Psoas muscle (tissue), 8 donors: Measurements from ENCODE around the gene SIPA1L3. TPM values are rescaled to one million over a fixed set of nuclear protein-coding genes. Genes with fewer than 3 reads are reported as not detected.
"Not testable (repeated sequence)": the region's sequence is repeated elsewhere in the genome, so short reads cannot be mapped to it uniquely, and the experiment has no call there.

Experiments used
- ATAC-seq, 4 donors: fragments of 200-7000 bp; cut with Tn5 transposase; one replicate each; pipeline ENCODE4 v1.9.1; 2020; ENCODE audit warnings: moderate library complexity in 3 of 4, mild to moderate bottlenecking in 2 of 4
- DNase-seq, 2 donors: peaks; one replicate each; pipeline ENCODE4 v3.0.0-alpha.2; 2020
- H3K27ac ChIP-seq: fragments of 200-600 bp; one replicate; pipeline ENCODE4 v1.8.0; 2022
- H3K27me3 ChIP-seq, 3 donors: fragments of 200-600 bp in 1 of 3; one replicate each; pipeline versions ENCODE4 v1.6.1 to v1.8.0; 2013 to 2022; ENCODE audit warnings: low read length in 2 of 3, mild to moderate bottlenecking in 2 of 3, moderate library complexity in 1 of 3; ENCODE audit not compliant: insufficient read depth in 3 of 3
- H3K36me3 ChIP-seq, 2 donors: fragments of 200-600 bp in 1 of 2; one replicate each; pipeline versions ENCODE4 v1.6.1 to v1.8.0; 2013 to 2022; ENCODE audit warnings: low read depth in 1 of 2, mild to moderate bottlenecking in 1 of 2, moderate library complexity in 1 of 2; ENCODE audit not compliant: insufficient read depth in 1 of 2
- H3K4me1 ChIP-seq: fragments of 200-600 bp; one replicate; pipeline ENCODE4 v1.8.0; 2022
- H3K4me3 ChIP-seq: fragments of 200-600 bp; one replicate; pipeline ENCODE4 v1.8.0; 2022; ENCODE audit warnings: mild to moderate bottlenecking
- H3K9me3 ChIP-seq: fragments of 200-600 bp; one replicate; pipeline ENCODE4 v1.8.0; 2022
- CTCF ChIP-seq: fragments of 200-600 bp; IDR thresholded peaks from one replicate; pipeline ENCODE4 v1.8.0; 2022; ENCODE audit warnings: antibody characterized with exemption
- WGBS, 3 donors: extraction: QIAGEN DNeasy Blood & Tissue Kit; methylation state at CpG; one replicate each; pipeline versions ENCODE4 v1.1.6 to v1.1.7; 2013; 5-methylcytosine and 5-hydroxymethylcytosine counted together
- intact Hi-C, 2 donors: fragments of 100-400 bp; cut with DNase I; formaldehyde crosslinking; loops; one replicate each; pipeline versions ENCODE4 v1.11.0 to v1.14.2; 2022
- long read RNA-seq, 2 donors: library from polyadenylated mRNA; unstranded; transcript quantifications; one replicate each; pipeline ENCODE4 v2.0.0, GENCODE V29; 2021
- polyA plus RNA-seq, 3 donors: library from polyadenylated mRNA; stranded (reverse); fragments of 200-250 nt; gene quantifications; one replicate each; pipeline ENCODE4 v1.2.3, GENCODE V29; 2013
- total RNA-seq, 4 donors: library from RNA; stranded (reverse); fragmentation: NEBNext Ultra II Directional in 2 of 4; extraction: Animal tissue kit (Norgen Biotek cat#: 25700) in 2 of 4; gene quantifications; one replicate each; pipeline versions ENCODE4 v1.2.1 to v1.2.4, GENCODE V29; 2021 to 2023
- donor health status: healthy with polysubstance abuse.
- donor health status: DM: no; HTN: no; CAD: no; lungs with moderate emphysema.
- donor health status: Bipolar disorder and iron deficiency.
- donor health status: healthy.
- donor health status: DM: yes; HTN: yes; CAD: no.
- donor health status: DM: no; HTN: no; CAD: no.
- donor health status: DM: no; HTN: no; CAD: no.
- donor health status: DM: yes; HTN: yes; CAD: no.

SIPA1L3 gene, protein sequence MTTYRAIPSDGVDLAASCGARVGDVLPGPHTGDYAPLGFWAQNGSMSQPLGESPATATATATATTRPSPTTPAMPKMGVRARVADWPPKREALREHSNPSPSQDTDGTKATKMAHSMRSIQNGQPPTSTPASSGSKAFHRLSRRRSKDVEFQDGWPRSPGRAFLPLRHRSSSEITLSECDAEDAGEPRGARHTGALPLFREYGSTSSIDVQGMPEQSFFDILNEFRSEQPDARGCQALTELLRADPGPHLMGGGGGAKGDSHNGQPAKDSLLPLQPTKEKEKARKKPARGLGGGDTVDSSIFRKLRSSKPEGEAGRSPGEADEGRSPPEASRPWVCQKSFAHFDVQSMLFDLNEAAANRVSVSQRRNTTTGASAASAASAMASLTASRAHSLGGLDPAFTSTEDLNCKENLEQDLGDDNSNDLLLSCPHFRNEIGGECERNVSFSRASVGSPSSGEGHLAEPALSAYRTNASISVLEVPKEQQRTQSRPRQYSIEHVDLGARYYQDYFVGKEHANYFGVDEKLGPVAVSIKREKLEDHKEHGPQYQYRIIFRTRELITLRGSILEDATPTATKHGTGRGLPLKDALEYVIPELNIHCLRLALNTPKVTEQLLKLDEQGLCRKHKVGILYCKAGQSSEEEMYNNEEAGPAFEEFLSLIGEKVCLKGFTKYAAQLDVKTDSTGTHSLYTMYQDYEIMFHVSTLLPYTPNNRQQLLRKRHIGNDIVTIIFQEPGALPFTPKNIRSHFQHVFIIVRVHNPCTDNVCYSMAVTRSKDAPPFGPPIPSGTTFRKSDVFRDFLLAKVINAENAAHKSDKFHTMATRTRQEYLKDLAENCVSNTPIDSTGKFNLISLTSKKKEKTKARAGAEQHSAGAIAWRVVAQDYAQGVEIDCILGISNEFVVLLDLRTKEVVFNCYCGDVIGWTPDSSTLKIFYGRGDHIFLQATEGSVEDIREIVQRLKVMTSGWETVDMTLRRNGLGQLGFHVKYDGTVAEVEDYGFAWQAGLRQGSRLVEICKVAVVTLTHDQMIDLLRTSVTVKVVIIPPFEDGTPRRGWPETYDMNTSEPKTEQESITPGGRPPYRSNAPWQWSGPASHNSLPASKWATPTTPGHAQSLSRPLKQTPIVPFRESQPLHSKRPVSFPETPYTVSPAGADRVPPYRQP (N-terminal part only)
- total RNA-seq = 10 to 100 TPM in 2 of 4 donors, 1 to 10 TPM in 2; 6.1 to 28.2 (median 10.3) TPM
- polyA plus RNA-seq = 1 to 10 TPM; 2.9 to 9.1 (median 4.5) TPM
- long read RNA-seq, donor 1, partial matches to known transcripts = 1 of 3 reads
- long read RNA-seq, donor 1, other reads (novel, unspliced or antisense) = 1 of 3 reads
- long read RNA-seq, donor 2, partial matches to known transcripts = 2 of 11 reads
- long read RNA-seq, donor 2, other reads (novel, unspliced or antisense) = 9 of 11 reads

- Histone ChIP-seq H3K4me3 (peak within 1 kb of the TSS; percentile 79), H3K27ac (peak within 1 kb of the TSS; percentile 76), H3K4me1 (peaks cover 18% of the 10 kb centered on the region), H3K36me3 (no peaks in the 10 kb centered on the region), H3K9me3 (no peaks in the 10 kb centered on the region), H3K27me3 (no peaks in the 10 kb centered on the region)
- ATAC-seq = peak; percentile 93 to 99 (median 98)
- WGBS, 3 donors = 0 to 1% (median 0%) methylated on average over 57 to 95 of the region's 95 CpGs
- intact Hi-C loops = loop anchor here in 1 of 2 donors (5.0 to 10.0 kb wide), 4 partner anchors 95 to 410 kb away; partner anchors contain the start of genes KCNK6 and YIF1B
- DNase-seq = peak; percentile 95 to 96
- peak; percentile 6 for TF ChIP-seq CTCF
Observed at GRCh38 chr19:37906869-37907734, at the start of gene SIPA1L3. TSS of gene SIPA1L3 (plus strand) at chr19:37907208. CDS start at chr19:38081566, 174,358 bp downstream.

DNA sequence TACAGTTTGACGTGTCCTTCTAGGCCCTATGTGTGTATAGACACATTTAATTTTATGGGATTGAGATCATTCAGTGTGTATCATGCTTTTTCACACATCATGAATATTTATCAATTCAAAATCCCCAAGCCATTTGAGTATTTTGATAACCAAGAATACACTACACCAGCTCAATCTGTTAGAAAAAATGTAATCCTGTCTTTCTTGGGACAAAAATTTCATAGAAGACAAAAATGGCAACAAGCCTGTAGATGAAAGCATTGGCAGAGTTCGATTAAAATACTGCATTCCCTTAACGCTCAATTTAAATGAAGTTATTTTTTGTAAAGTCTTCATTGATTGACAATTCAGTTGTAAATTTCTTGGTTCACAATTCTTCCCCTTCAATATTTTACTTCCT is 42.5 kb upstream of the SIPA1L3 start:
- no peak overlapping the region for H3K4me3 ChIP-seq
- H3K36me3 ChIP-seq = no peaks in the 10 kb centered on the region
- 72 to 78% (median 76%) methylated on average over 3 of the region's 3 CpGs for WGBS, 3 donors
- H3K9me3 ChIP-seq = no peaks in the 10 kb centered on the region
- no peak for TF ChIP-seq CTCF
- no peak for ATAC-seq
- peaks cover 0 to 2% (median 0%) of the 10 kb centered on the region in 3 donors for H3K27me3 ChIP-seq
- no peak overlapping the region for H3K27ac ChIP-seq
- DNase-seq = no peak
- intact Hi-C loops = no loop called here
- no peaks in the 10 kb centered on the region for H3K4me1 ChIP-seq

DNA sequence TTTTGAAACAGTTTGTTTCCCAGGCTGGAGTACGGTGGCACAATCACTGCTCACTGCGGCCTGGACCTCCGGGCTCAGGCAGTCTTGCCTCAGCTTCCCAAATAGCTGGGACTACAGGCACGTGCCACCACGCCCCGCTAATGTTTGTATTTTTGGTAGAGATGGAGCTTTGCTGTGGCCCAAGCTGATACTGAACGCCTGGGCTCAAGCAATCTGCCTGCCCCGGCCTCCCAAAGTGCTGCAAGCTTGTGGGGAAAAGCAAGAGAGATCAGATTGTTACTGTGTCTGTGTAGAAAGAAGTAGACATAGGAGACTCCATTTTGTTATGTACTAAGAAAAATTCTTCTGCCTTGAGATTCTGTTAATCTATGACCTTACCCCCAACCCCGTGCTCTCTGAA is 41.1 kb upstream of the SIPA1L3 start:
- H3K4me1 ChIP-seq, H3K4me3 ChIP-seq, DNase-seq, intact Hi-C loops, H3K9me3 ChIP-seq, H3K27me3 ChIP-seq, ATAC-seq, H3K36me3 ChIP-seq, H3K27ac ChIP-seq: not testable (repeated sequence)
- WGBS, 3 donors = 84 to 87% (median 85%) methylated on average over 8 of the region's 9 CpGs

DNA sequence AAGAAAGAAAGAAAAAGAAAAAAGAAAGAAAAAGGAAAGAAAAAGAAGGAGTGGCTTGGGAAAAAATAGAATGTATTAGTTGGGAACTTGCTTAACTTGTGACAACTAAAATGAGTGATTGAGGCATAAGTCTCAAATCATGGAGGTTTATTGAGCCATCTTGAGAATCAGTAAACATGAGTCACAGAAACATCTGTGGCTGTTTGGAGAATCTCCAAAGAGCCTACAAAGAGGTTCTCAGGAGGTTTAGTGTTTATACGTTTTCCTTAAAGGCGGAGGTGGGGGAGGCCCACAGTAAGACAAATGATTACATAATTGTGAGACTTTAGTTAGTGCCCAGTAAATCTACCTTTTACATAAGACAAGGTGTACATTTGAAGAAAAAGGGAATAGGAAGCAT is 39.2 kb upstream of the SIPA1L3 start:
- WGBS, 3 donors = 32 to 49% (median 33%) methylated on average over 2 of the region's 2 CpGs
- H3K4me1 ChIP-seq = no peaks in the 10 kb centered on the region
- H3K27me3 ChIP-seq = peaks cover 0 to 3% (median 0%) of the 10 kb centered on the region in 3 donors
- no peak for TF ChIP-seq CTCF
- no peaks in the 10 kb centered on the region for H3K9me3 ChIP-seq
- intact Hi-C loops = no loop called here
- DNase-seq = no peak
- no peak for ATAC-seq
- H3K4me3 ChIP-seq = no peak overlapping the region
- no peak overlapping the region for H3K27ac ChIP-seq
- H3K36me3 ChIP-seq = no peaks in the 10 kb centered on the region
